B cell (primary cell): ENCODE results near the gene TBC1D21.

Experiments used
- CTCF ChIP-seq: fragments of 200-600 bp; IDR thresholded peaks from one replicate; pipeline ENCODE4 v1.8.0; 2022; ENCODE audit warnings: antibody characterized with exemption, mild to moderate bottlenecking
- EZH2 ChIP-seq: IDR thresholded peaks from 2 replicates; pipeline ENCODE4 v1.6.1; 2012; ENCODE audit warnings: borderline replicate concordance, low read depth, mild to moderate bottlenecking, moderate library complexity, low read length; ENCODE audit not compliant: insufficient read depth, poor library complexity, severe bottlenecking

- TF ChIP-seq CTCF (peak; percentile 67), EZH2 (no peak)
Measured at GRCh38 chr15:73873889-73874511, 636 bp downstream of the TBC1D21 start.
